ENCODE data around the gene CENPF. TPM values are rescaled to one million over a fixed set of nuclear protein-coding genes. Genes with fewer than 3 reads are reported as not detected.

CENPF gene
- total and polyA plus RNA-seq, 2 experiments from 2014 or later: 123 to 376 TPM

- Histone ChIP-seq H4K20me1 (replicated peaks; ENCODE audit: insufficient read depth) (no peaks in the 10 kb centered on the region), H3K79me2 (replicated peaks; ENCODE audit: insufficient read depth) (no peaks in the 10 kb centered on the region), H3K4me3 (no peak overlapping the region), H3K36me3 (ENCODE audit: insufficient read depth) (peaks cover 14% of the 10 kb centered on the region), H3K4me2 (no peak overlapping the region), H3F3A (replicated peaks; ENCODE audit: low read depth) (no peaks in the 10 kb centered on the region), H3K4me1 (ENCODE audit: insufficient read depth) (peaks cover 5% of the 10 kb centered on the region; the same call in 1 of the 2 replicates), H3K27me3 (ENCODE audit: insufficient read depth) (no peaks in the 10 kb centered on the region), H2AFZ (no peak overlapping the region), H3K9me2 (ENCODE audit: insufficient read depth) (peaks cover 5% of the 10 kb centered on the region; the same call in 1 of the 2 replicates), H3K27ac (ENCODE audit: low read depth) (no peak overlapping the region)
- H3K9me3 Mint-ChIP-seq: peaks cover 31% of the 10 kb centered on the region
- ATAC-seq: no peak
- TF ChIP-seq ZNF114 (CRISPR knock-in tag; IDR thresholded peaks at IDR 0.05): no peak
- TF ChIP-seq POLR2AphosphoS5 (IDR thresholded peaks at IDR 0.05; ENCODE audit: low read depth): no peak
- TF ChIP-seq, protein P1, sequence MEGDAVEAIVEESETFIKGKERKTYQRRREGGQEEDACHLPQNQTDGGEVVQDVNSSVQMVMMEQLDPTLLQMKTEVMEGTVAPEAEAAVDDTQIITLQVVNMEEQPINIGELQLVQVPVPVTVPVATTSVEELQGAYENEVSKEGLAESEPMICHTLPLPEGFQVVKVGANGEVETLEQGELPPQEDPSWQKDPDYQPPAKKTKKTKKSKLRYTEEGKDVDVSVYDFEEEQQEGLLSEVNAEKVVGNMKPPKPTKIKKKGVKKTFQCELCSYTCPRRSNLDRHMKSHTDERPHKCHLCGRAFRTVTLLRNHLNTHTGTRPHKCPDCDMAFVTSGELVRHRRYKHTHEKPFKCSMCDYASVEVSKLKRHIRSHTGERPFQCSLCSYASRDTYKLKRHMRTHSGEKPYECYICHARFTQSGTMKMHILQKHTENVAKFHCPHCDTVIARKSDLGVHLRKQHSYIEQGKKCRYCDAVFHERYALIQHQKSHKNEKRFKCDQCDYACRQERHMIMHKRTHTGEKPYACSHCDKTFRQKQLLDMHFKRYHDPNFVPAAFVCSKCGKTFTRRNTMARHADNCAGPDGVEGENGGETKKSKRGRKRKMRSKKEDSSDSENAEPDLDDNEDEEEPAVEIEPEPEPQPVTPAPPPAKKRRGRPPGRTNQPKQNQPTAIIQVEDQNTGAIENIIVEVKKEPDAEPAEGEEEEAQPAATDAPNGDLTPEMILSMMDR (conservative IDR thresholded peaks at IDR 0.05; ENCODE audit: low read depth in 2 of 2): no peak
- no peak for TF ChIP-seq NANOG (IDR thresholded peaks at IDR 0.05; ENCODE audit: borderline replicate concordance)
- TF ChIP-seq ETS1 (IDR thresholded peaks at IDR 0.05): no peak
- TF ChIP-seq EZH2 (IDR thresholded peaks at IDR 0.05; ENCODE audit: low read depth, unreplicated experiment): no peak
- TF ChIP-seq, protein P2, sequence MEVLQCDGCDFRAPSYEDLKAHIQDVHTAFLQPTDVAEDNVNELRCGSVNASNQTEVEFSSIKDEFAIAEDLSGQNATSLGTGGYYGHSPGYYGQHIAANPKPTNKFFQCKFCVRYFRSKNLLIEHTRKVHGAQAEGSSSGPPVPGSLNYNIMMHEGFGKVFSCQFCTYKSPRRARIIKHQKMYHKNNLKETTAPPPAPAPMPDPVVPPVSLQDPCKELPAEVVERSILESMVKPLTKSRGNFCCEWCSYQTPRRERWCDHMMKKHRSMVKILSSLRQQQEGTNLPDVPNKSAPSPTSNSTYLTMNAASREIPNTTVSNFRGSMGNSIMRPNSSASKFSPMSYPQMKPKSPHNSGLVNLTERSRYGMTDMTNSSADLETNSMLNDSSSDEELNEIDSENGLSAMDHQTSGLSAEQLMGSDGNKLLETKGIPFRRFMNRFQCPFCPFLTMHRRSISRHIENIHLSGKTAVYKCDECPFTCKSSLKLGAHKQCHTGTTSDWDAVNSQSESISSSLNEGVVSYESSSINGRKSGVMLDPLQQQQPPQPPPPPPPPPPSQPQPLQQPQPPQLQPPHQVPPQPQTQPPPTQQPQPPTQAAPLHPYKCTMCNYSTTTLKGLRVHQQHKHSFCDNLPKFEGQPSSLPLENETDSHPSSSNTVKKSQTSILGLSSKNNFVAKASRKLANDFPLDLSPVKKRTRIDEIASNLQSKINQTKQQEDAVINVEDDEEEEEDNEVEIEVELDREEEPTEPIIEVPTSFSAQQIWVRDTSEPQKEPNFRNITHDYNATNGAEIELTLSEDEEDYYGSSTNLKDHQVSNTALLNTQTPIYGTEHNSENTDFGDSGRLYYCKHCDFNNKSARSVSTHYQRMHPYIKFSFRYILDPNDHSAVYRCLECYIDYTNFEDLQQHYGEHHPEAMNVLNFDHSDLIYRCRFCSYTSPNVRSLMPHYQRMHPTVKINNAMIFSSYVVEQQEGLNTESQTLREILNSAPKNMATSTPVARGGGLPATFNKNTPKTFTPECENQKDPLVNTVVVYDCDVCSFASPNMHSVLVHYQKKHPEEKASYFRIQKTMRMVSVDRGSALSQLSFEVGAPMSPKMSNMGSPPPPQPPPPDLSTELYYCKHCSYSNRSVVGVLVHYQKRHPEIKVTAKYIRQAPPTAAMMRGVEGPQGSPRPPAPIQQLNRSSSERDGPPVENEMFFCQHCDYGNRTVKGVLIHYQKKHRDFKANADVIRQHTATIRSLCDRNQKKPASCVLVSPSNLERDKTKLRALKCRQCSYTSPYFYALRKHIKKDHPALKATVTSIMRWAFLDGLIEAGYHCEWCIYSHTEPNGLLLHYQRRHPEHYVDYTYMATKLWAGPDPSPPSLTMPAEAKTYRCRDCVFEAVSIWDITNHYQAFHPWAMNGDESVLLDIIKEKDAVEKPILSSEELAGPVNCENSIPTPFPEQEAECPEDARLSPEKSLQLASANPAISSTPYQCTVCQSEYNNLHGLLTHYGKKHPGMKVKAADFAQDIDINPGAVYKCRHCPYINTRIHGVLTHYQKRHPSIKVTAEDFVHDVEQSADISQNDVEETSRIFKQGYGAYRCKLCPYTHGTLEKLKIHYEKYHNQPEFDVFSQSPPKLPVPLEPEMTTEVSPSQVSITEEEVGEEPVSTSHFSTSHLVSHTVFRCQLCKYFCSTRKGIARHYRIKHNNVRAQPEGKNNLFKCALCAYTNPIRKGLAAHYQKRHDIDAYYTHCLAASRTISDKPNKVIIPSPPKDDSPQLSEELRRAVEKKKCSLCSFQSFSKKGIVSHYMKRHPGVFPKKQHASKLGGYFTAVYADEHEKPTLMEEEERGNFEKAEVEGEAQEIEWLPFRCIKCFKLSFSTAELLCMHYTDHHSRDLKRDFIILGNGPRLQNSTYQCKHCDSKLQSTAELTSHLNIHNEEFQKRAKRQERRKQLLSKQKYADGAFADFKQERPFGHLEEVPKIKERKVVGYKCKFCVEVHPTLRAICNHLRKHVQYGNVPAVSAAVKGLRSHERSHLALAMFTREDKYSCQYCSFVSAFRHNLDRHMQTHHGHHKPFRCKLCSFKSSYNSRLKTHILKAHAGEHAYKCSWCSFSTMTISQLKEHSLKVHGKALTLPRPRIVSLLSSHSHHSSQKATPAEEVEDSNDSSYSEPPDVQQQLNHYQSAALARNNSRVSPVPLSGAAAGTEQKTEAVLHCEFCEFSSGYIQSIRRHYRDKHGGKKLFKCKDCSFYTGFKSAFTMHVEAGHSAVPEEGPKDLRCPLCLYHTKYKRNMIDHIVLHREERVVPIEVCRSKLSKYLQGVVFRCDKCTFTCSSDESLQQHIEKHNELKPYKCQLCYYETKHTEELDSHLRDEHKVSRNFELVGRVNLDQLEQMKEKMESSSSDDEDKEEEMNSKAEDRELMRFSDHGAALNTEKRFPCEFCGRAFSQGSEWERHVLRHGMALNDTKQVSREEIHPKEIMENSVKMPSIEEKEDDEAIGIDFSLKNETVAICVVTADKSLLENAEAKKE (CRISPR knock-in tag; IDR thresholded peaks at IDR 0.05): no peak
- TF ChIP-seq EZH2phosphoT487 (IDR thresholded peaks at IDR 0.05; ENCODE audit: unreplicated experiment): no peak
- TF ChIP-seq STAT1 (IDR thresholded peaks at IDR 0.05; ENCODE audit: unreplicated experiment): no peak
- TF ChIP-seq JUNB (IDR thresholded peaks at IDR 0.05; ENCODE audit: unreplicated experiment): no peak
- TF ChIP-seq CREB1 (CRISPR knock-in tag; IDR thresholded peaks at IDR 0.05; ENCODE audit: low read depth): no peak
- TF ChIP-seq ZNF331 (CRISPR knock-in tag; IDR thresholded peaks at IDR 0.05; ENCODE audit: low read depth): no peak
- TF ChIP-seq, protein P3, sequence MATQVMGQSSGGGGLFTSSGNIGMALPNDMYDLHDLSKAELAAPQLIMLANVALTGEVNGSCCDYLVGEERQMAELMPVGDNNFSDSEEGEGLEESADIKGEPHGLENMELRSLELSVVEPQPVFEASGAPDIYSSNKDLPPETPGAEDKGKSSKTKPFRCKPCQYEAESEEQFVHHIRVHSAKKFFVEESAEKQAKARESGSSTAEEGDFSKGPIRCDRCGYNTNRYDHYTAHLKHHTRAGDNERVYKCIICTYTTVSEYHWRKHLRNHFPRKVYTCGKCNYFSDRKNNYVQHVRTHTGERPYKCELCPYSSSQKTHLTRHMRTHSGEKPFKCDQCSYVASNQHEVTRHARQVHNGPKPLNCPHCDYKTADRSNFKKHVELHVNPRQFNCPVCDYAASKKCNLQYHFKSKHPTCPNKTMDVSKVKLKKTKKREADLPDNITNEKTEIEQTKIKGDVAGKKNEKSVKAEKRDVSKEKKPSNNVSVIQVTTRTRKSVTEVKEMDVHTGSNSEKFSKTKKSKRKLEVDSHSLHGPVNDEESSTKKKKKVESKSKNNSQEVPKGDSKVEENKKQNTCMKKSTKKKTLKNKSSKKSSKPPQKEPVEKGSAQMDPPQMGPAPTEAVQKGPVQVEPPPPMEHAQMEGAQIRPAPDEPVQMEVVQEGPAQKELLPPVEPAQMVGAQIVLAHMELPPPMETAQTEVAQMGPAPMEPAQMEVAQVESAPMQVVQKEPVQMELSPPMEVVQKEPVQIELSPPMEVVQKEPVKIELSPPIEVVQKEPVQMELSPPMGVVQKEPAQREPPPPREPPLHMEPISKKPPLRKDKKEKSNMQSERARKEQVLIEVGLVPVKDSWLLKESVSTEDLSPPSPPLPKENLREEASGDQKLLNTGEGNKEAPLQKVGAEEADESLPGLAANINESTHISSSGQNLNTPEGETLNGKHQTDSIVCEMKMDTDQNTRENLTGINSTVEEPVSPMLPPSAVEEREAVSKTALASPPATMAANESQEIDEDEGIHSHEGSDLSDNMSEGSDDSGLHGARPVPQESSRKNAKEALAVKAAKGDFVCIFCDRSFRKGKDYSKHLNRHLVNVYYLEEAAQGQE (IDR thresholded peaks at IDR 0.05; ENCODE audit: unreplicated experiment): no peak
- H3K4me3 Mint-ChIP-seq: no peak overlapping the region
- no peak overlapping the region for H3K27ac Mint-ChIP-seq
- peaks cover 7% of the 10 kb centered on the region for H3K27me3 Mint-ChIP-seq (ENCODE audit: insufficient read depth, low read depth, poor library complexity)
- DNase-seq (ENCODE audit: low spot score): no peak
- peaks cover 24% of the 10 kb centered on the region for H3K36me3 Mint-ChIP-seq (ENCODE audit: low read depth)
- H3K4me1 Mint-ChIP-seq: no peaks in the 10 kb centered on the region; the same call in 2 of the 3 replicates
Measured at GRCh38 chr1:214574598-214575411, 28.2 kb upstream of the CENPF start.

Data from GM23338 (cell line).